OCI-LY1 (cell line): ENCODE data around the gene LTBR.

Experiments
- H2AFZ ChIP-seq: fragments of 200-600 bp; sonication (generic), shearing (Covaris generic); 2 replicates; pipeline ENCODE4 v1.6.0; 2014; ENCODE audit warnings: antibody characterized with exemption, mild to moderate bottlenecking, low read length
- H3F3A ChIP-seq: fragments of 200-600 bp; sonication (generic), shearing (Covaris generic); 2 replicates; pipeline ENCODE4 v1.6.0; 2014; ENCODE audit warnings: mild to moderate bottlenecking, antibody characterized with exemption, low read length, moderate library complexity; ENCODE audit not compliant: insufficient read depth
- H3K27ac ChIP-seq: fragments of 200-600 bp; sonication (generic); 2 replicates; pipeline ENCODE4 v1.5.1; 2014; ENCODE audit warnings: low read length, mixed run types, mild to moderate bottlenecking, low read depth; ENCODE audit not compliant: poor library complexity, severe bottlenecking
- H3K27me3 ChIP-seq: fragments of 200-600 bp; sonication (generic); 2 replicates; pipeline ENCODE4 v1.6.0; 2014; ENCODE audit warnings: antibody characterized with exemption, mild to moderate bottlenecking, low read length, moderate library complexity; ENCODE audit not compliant: insufficient read depth
- H3K36me3 ChIP-seq: fragments of 200-600 bp; sonication (generic); 2 replicates; pipeline ENCODE4 v1.6.1; 2014; ENCODE audit warnings: mild to moderate bottlenecking, antibody characterized with exemption, low read length, moderate library complexity, mixed read lengths; ENCODE audit not compliant: insufficient read depth
- H3K4me1 ChIP-seq: fragments of 200-600 bp; sonication (generic); 2 replicates; pipeline ENCODE4 v1.5.1; 2014; ENCODE audit warnings: mild to moderate bottlenecking, low read length, moderate library complexity; ENCODE audit not compliant: insufficient read depth, severe bottlenecking
- H3K4me2 ChIP-seq: fragments of 200-600 bp; sonication (generic), shearing (Covaris generic); 2 replicates; pipeline ENCODE4 v1.6.1; 2014; ENCODE audit warnings: low read length
- H3K4me3 ChIP-seq: fragments of 200-600 bp; sonication (generic); 2 replicates; pipeline ENCODE4 v1.5.1; 2014; ENCODE audit warnings: low read length, low read depth, mild to moderate bottlenecking, mixed read lengths; ENCODE audit not compliant: poor library complexity, severe bottlenecking
- H3K79me2 ChIP-seq: fragments of 200-600 bp; shearing (Covaris generic); 2 replicates; pipeline ENCODE4 v1.6.1; 2016; ENCODE audit warnings: mixed run types, low read length, mixed read lengths; ENCODE audit not compliant: insufficient read depth
- H3K9ac ChIP-seq: fragments of 200-600 bp; sonication (generic), shearing (Covaris generic); 2 replicates; pipeline ENCODE4 v1.6.1; 2014; ENCODE audit warnings: mild to moderate bottlenecking, low read length, mixed read lengths
- H3K9me2 ChIP-seq: fragments of 200-600 bp; sonication (generic), shearing (Covaris generic); 2 replicates; pipeline ENCODE4 v1.6.1; 2014; ENCODE audit warnings: low read depth, mild to moderate bottlenecking, low read length, mixed read lengths
- H3K9me3 ChIP-seq: fragments of 200-600 bp; shearing (Covaris generic); 2 replicates; pipeline ENCODE4 v1.6.1; 2014; ENCODE audit warnings: low read length, mixed read lengths
- H4K20me1 ChIP-seq: fragments of 200-600 bp; sonication (generic), shearing (Covaris generic); 2 replicates; pipeline ENCODE4 v1.6.0; 2016; ENCODE audit warnings: mild to moderate bottlenecking, low read length; ENCODE audit not compliant: insufficient read depth
- EZH2 ChIP-seq: fragments of 200-600 bp; sonication (generic), shearing (Covaris generic); IDR thresholded peaks from 2 replicates; pipeline ENCODE4 v1.8.0; 2017; ENCODE audit warnings: borderline replicate concordance, mixed run types, mild to moderate bottlenecking, antibody characterized with exemption, low read length, moderate library complexity, mixed read lengths
- TF ChIP-seq, protein P1 (sequence below): fragments of 200-600 bp; sonication (generic), shearing (Covaris generic); IDR thresholded peaks from 2 replicates; pipeline ENCODE4 v1.5.1; 2017; ENCODE audit warnings: mild to moderate bottlenecking, antibody characterized with exemption, low read length, moderate library complexity, mixed read lengths

LTBR gene

DNA sequence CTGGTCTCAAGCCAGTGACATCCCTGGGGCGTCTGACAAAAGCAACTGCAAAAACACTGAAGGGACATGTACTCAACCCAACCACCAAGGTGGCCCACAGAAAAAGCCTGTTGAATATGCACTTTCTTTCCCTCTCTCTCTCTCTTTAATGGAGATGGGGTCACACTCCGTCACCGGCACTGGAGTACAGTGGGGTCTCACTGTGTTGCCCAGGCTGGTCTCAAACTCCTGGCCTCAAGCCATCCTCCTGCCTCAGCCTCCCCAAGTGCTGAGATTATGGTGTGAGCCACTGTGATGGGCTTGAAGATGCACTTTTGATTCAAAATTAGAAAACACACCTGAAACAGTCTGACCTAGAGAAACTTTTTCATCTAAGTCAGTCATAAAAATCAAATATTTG, 53.6 kb downstream of the LTBR start:
- no peak for TF ChIP-seq EZH2
- H3K4me2 ChIP-seq: no peak overlapping the region
- no peaks in the 10 kb centered on the region for H3K79me2 ChIP-seq
- H3K9ac ChIP-seq: no peak overlapping the region
- no peaks in the 10 kb centered on the region for H3K9me3 ChIP-seq
- H3K9me2 ChIP-seq: no peaks in the 10 kb centered on the region
- H2AFZ ChIP-seq: no peak overlapping the region
- peaks cover 45% of the 10 kb centered on the region for H3K4me1 ChIP-seq
- no peaks in the 10 kb centered on the region for H4K20me1 ChIP-seq
- H3K4me3 ChIP-seq: no peak overlapping the region
- H3K27me3 ChIP-seq: no peaks in the 10 kb centered on the region
- 0 out of 2 replicates have a peak, but pooled peaks cover 4% of the 10 kb centered on the region for H3F3A ChIP-seq
- H3K36me3 ChIP-seq: no peaks in the 10 kb centered on the region
- peak overlapping the region; percentile 50 for H3K27ac ChIP-seq

DNA sequence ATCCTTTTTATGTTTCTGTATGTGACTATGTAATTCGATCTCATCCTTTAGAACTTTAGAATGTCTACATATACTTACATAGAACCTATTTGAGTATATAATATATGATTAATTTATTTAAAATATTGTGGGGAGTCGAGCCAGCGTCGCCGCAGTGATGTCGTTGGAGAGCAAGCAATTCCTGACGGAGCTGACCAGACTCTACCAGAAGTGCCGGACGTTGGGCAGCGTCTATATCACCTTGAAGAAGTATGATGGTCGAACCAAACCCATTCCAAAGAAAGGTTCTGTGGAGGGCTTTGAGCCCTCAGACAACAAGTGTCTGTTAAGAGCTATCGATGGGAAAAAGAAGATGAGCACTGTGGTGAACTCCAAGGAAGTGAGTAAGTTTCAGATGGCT, 54.4 kb downstream of the LTBR start:
- Histone ChIP-seq H2AFZ (no peak overlapping the region), H3K4me3 (no peak overlapping the region), H4K20me1 (no peaks in the 10 kb centered on the region), H3K4me1 (peaks cover 45% of the 10 kb centered on the region), H3K27me3 (no peaks in the 10 kb centered on the region), H3K27ac (peak overlapping the region; percentile 19), H3K36me3 (no peaks in the 10 kb centered on the region), H3F3A (0 out of 2 replicates have a peak, but pooled peaks cover 4% of the 10 kb centered on the region), H3K79me2 (no peaks in the 10 kb centered on the region), H3K9me2 (no peaks in the 10 kb centered on the region), H3K9me3 (no peaks in the 10 kb centered on the region), H3K4me2 (no peak overlapping the region), H3K9ac (no peak overlapping the region)
- TF ChIP-seq, protein P1, sequence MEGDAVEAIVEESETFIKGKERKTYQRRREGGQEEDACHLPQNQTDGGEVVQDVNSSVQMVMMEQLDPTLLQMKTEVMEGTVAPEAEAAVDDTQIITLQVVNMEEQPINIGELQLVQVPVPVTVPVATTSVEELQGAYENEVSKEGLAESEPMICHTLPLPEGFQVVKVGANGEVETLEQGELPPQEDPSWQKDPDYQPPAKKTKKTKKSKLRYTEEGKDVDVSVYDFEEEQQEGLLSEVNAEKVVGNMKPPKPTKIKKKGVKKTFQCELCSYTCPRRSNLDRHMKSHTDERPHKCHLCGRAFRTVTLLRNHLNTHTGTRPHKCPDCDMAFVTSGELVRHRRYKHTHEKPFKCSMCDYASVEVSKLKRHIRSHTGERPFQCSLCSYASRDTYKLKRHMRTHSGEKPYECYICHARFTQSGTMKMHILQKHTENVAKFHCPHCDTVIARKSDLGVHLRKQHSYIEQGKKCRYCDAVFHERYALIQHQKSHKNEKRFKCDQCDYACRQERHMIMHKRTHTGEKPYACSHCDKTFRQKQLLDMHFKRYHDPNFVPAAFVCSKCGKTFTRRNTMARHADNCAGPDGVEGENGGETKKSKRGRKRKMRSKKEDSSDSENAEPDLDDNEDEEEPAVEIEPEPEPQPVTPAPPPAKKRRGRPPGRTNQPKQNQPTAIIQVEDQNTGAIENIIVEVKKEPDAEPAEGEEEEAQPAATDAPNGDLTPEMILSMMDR: no peak
- TF ChIP-seq EZH2: no peak

DNA sequence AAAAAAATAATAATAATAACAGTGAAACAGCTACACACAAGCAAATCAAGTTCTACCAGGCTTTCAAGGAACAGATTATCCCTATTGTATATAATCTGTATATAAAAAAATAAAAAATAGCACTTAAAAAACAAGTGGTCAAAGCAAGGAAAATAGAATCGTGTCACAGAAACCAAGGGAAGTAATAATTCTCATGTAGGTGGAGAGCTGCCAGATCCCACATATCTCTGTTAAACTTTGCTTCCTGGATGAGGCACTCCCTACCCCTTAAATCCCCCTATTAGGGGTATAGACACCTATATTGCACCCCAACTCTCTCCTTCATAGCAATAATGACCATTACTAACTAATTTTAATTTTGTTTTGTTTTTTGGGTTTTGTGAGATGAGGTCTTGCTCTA, 56.4 kb downstream of the LTBR start:
- H3K4me1 ChIP-seq: peaks cover 41% of the 10 kb centered on the region

More for the DNA sequence above, 56.4 kb downstream of the LTBR start:
- Histone ChIP-seq H3K4me2 (no peak overlapping the region), H3K9me3 (no peaks in the 10 kb centered on the region), H3F3A (0 out of 2 replicates have a peak, but pooled peaks cover 4% of the 10 kb centered on the region), H3K9ac (no peak overlapping the region), H4K20me1 (no peaks in the 10 kb centered on the region), H3K36me3 (peaks cover 3% of the 10 kb centered on the region; the same call in 1 of the 2 replicates), H3K27me3 (no peaks in the 10 kb centered on the region), H3K79me2 (peaks cover 2% of the 10 kb centered on the region; the same call in 1 of the 2 replicates), H3K4me3 (no peak overlapping the region), H3K27ac (peak overlapping the region; percentile 99), H2AFZ (no peak overlapping the region), H3K9me2 (no peaks in the 10 kb centered on the region)
- TF ChIP-seq, protein P1: no peak
